Dedifferentiated amniotic fluid mesenchymal stem cell (primary cell): ENCODE measurements around the gene MMP27.
A peak's percentile ranks its signal among the peaks of the same experiment; 100 is the strongest.

Experiments used
- DNase-seq: peaks from one replicate; pipeline ENCODE4 v3.0.0-alpha.2; 2016; ENCODE audit errors: extremely low spot score

MMP27 gene

GRCh38 chr11:102703826-102704493 is 1.6 kb downstream of the MMP27 start:
- DNase-seq: no peak

DNA sequence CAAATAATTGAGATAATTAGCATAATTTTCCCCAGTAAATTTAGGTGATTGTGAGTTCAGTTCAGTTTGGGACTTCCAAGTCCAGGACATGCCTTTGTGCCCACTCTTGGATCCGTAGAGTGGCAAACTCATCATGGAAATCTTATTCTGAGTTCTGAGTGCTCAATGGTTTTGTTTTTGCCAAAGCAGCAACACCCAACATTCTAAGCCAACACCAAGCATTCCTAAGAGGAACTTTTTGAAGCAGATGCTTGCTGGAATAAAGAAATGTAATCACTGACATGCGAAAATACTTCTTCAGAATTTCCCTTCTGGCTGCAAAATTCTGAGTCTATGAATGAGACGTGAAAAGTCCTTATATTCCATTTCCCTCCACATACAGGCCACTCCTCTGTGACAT is 10.4 kb downstream of the MMP27 start:
- no peak for DNase-seq

- no peak for DNase-seq
Observed at GRCh38 chr11:102685754-102686153, 19.8 kb downstream of the MMP27 start.

GRCh38 chr11:102685338-102685737 is 20.2 kb downstream of the MMP27 start:
- peak; percentile 17 for DNase-seq

- DNase-seq: no peak
Observed at GRCh38 chr11:102683277-102683676, 22.3 kb downstream of the MMP27 start.

DNA sequence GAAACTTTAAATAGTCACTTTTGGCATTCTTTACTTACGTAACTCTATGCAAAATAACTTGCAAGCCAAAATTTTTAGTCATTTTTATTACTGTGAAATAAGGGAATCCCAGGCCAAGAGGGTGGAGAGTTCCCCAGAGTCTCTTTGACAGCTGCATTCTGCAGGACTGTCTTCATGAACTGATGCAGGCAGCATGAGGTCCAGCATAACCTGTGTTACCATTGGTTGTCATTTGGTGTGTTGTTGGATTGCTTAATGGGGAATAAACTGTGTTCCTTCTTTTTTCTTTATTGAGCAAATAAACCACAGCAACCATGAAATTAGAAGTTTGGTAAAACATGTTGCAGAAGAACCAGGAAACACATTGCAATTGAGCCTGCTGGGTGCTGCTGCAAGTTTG is 24.6 kb downstream of the MMP27 start:
- DNase-seq: no peak

GRCh38 chr11:102678022-102678421 is 27.5 kb downstream of the MMP27 start:
- no peak for DNase-seq

- no peak for DNase-seq
Observed at GRCh38 chr11:102676084-102676483, 29.5 kb downstream of the MMP27 start.

GRCh38 chr11:102669664-102670063 is 35.9 kb downstream of the MMP27 start:
- DNase-seq: no peak

GRCh38 chr11:102666331-102666957 is 39.1 kb downstream of the MMP27 start:
- DNase-seq: peak; percentile 60

- DNase-seq: no peak
Observed at GRCh38 chr11:102664001-102664752, 41.4 kb downstream of the MMP27 start.

DNA sequence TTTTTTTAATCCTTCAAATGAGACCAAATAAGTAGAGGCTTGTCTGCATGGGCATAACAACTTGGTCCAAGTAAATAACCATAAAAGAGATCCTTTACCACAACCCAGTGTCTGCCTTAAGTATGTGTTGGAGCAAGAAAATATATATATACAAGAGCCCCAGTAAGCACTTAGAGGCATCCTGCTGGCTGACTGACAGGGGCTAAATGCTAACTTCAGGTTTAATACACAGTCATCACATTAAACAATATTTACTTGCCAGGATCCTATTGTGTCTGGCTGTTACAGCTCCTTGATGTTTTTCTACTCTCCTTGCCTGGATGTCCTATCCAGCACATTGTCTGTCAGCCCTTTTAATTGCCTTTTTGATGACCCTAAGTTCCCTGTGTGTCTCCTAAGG is 43.0 kb downstream of the MMP27 start:
- DNase-seq: no peak

DNA sequence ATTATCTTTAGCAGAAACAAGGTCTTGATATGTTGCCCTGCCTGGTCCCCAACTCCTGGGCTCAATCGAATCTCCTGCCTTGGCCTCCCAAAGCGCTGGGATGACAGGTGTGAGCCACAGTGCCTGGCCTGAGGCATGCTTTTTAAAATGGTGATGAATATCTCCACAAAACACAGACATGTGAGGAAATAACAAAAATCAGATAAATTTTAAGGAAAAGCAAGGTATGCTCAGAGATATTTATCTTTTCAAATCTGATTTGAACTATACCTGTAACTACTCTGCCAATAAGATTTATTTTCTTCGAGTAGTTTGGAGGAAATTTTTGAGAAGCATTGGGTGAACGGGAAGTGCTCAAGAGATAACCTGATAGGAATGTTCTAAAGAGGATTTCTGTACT is 44.5 kb downstream of the MMP27 start:
- no peak for DNase-seq

- DNase-seq: no peak
Observed at GRCh38 chr11:102656528-102656927, 49.0 kb downstream of the MMP27 start.

- DNase-seq: no peak
Observed at GRCh38 chr11:102655547-102655946, 50.0 kb downstream of the MMP27 start.

DNA sequence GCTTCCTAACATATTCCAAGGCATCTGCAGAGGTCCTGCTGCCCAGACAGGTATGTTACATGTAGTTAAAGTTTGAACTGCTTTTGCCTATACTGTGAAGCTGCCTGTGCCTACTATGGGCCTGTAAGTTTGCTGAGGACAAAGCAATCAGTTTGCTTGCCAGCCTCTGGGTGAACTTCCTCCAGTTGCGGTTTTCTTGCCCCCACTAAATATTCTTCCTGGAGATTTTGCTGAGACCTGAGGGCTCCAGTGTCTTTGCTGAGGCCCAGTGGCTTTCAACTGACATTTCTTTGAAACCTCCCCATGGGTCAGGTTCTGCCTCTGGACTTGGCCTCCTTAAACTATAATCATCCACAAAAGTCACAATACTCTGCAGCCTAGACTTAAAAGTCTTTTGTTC is 50.8 kb downstream of the MMP27 start:
- no peak for DNase-seq

GRCh38 chr11:102653744-102654291 is 51.8 kb downstream of the MMP27 start:
- no peak for DNase-seq

DNA sequence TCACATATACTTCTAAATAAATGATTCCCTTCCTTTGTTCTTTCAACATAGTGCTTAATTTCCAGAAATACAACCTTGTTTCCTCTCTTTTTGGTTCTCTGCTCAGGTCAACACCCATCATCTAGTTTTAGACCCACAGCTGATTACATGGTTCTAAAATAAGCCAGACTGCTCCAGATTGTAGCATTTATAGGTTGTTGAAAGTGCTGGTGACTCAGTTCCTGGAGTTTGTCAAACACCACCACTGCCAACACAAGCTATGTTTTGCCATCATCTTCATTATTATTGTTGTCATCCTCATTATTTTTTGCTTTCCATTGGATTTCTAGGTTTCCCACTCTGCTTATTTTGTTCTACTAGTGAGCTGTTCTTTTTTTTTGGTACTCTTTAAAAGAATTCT is 58.1 kb downstream of the MMP27 start:
- no peak for DNase-seq

DNA sequence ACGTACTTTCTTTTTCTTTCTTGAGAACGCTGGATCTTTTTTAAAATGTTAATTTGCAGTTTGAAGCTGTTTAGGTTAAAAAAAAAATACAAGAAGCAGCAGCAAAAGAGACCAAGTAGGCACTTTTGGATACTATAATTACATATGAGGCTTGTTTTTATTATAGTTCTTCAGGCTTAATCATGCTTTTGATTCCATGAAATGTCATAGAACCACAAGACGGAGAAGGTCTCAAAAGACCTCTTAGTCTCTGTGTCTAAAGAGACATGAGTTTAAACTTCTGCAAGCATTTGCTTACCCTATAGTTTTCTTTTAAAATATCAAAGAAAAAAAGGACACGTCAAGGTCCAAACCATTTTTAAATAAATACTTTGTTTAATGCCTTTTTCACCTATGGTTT is 61.6 kb downstream of the MMP27 start:
- no peak for DNase-seq
